ENCODE results near the gene ACER3.

Gene ACER3

GRCh38 chr11:76837696-76838677 is 22.7 kb upstream of the ACER3 start:
- Histone ChIP-seq H3K4me1 (ENCODE audit: insufficient read depth, low read length) (0 out of 2 replicates have a peak, but pooled peaks cover 2% of the 10 kb centered on the region), H3K27me3 (ENCODE audit: insufficient read depth, low read length) (no peaks in the 10 kb centered on the region), H3K27ac (ENCODE audit: low read length) (no peak overlapping the region)

GRCh38 chr11:76838678-76839068 is 22.0 kb upstream of the ACER3 start:
- no peak overlapping the region for H3K4me3 ChIP-seq (ENCODE audit: low read length)
- H3K9me3 ChIP-seq (ENCODE audit: insufficient read depth, low read depth, low read length) = no peaks in the 10 kb centered on the region
- no peak overlapping the region for H3K27ac ChIP-seq (ENCODE audit: low read length)
- no peaks in the 10 kb centered on the region for H3K36me3 ChIP-seq (ENCODE audit: insufficient read depth, low read depth, low read length)
- no peaks in the 10 kb centered on the region for H3K27me3 ChIP-seq (ENCODE audit: insufficient read depth, low read length)
- H3K9ac ChIP-seq (ENCODE audit: low read depth, low read length) = no peak overlapping the region
- 0 out of 2 replicates have a peak, but pooled peaks cover 2% of the 10 kb centered on the region for H3K4me1 ChIP-seq (ENCODE audit: insufficient read depth, low read length)

More at GRCh38 chr11:76837696-76838677, 22.7 kb upstream of the ACER3 start:
- Histone ChIP-seq H3K9ac (ENCODE audit: low read depth, low read length) (no peak overlapping the region), H3K36me3 (ENCODE audit: insufficient read depth, low read depth, low read length) (no peaks in the 10 kb centered on the region), H3K4me3 (ENCODE audit: low read length) (no peak overlapping the region), H3K9me3 (ENCODE audit: insufficient read depth, low read depth, low read length) (no peaks in the 10 kb centered on the region)

GRCh38 chr11:76839311-76839710 is 21.4 kb upstream of the ACER3 start:
- H3K27ac ChIP-seq (ENCODE audit: low read length) = no peak overlapping the region
- H3K36me3 ChIP-seq (ENCODE audit: insufficient read depth, low read depth, low read length) = no peaks in the 10 kb centered on the region
- H3K9me3 ChIP-seq (ENCODE audit: insufficient read depth, low read depth, low read length) = no peaks in the 10 kb centered on the region
- no peak overlapping the region for H3K4me3 ChIP-seq (ENCODE audit: low read length)
- 0 out of 2 replicates have a peak, but pooled peaks cover 2% of the 10 kb centered on the region for H3K4me1 ChIP-seq (ENCODE audit: insufficient read depth, low read length)
- no peaks in the 10 kb centered on the region for H3K27me3 ChIP-seq (ENCODE audit: insufficient read depth, low read length)
- no peak overlapping the region for H3K9ac ChIP-seq (ENCODE audit: low read depth, low read length)

- H3K27me3 ChIP-seq (ENCODE audit: insufficient read depth, low read length) = no peaks in the 10 kb centered on the region
- no peak overlapping the region for H3K27ac ChIP-seq (ENCODE audit: low read length)
- H3K4me1 ChIP-seq (ENCODE audit: insufficient read depth, low read length) = 0 out of 2 replicates have a peak, but pooled peaks cover 2% of the 10 kb centered on the region
- H3K36me3 ChIP-seq (ENCODE audit: insufficient read depth, low read depth, low read length) = no peaks in the 10 kb centered on the region
- no peak overlapping the region for H3K4me3 ChIP-seq (ENCODE audit: low read length)
- no peaks in the 10 kb centered on the region for H3K9me3 ChIP-seq (ENCODE audit: insufficient read depth, low read depth, low read length)
- H3K9ac ChIP-seq (ENCODE audit: low read depth, low read length) = no peak overlapping the region
Measured at GRCh38 chr11:76841923-76842452, 18.7 kb upstream of the ACER3 start.

GRCh38 chr11:76843907-76844306 is 16.8 kb upstream of the ACER3 start:
- Histone ChIP-seq H3K9ac (ENCODE audit: low read depth, low read length) (no peak overlapping the region), H3K27me3 (ENCODE audit: insufficient read depth, low read length) (no peaks in the 10 kb centered on the region), H3K9me3 (ENCODE audit: insufficient read depth, low read depth, low read length) (no peaks in the 10 kb centered on the region), H3K4me3 (ENCODE audit: low read length) (no peak overlapping the region), H3K27ac (ENCODE audit: low read length) (no peak overlapping the region), H3K4me1 (ENCODE audit: insufficient read depth, low read length) (0 out of 2 replicates have a peak, but pooled peaks cover 2% of the 10 kb centered on the region), H3K36me3 (ENCODE audit: insufficient read depth, low read depth, low read length) (no peaks in the 10 kb centered on the region)

GRCh38 chr11:76844511-76844910 is 16.2 kb upstream of the ACER3 start:
- Histone ChIP-seq H3K9ac (ENCODE audit: low read depth, low read length) (no peak overlapping the region), H3K4me1 (ENCODE audit: insufficient read depth, low read length) (0 out of 2 replicates have a peak, but pooled peaks cover 2% of the 10 kb centered on the region), H3K4me3 (ENCODE audit: low read length) (no peak overlapping the region), H3K27ac (ENCODE audit: low read length) (no peak overlapping the region), H3K36me3 (ENCODE audit: insufficient read depth, low read depth, low read length) (no peaks in the 10 kb centered on the region), H3K27me3 (ENCODE audit: insufficient read depth, low read length) (no peaks in the 10 kb centered on the region), H3K9me3 (ENCODE audit: insufficient read depth, low read depth, low read length) (no peaks in the 10 kb centered on the region)

- Histone ChIP-seq H3K27ac (ENCODE audit: low read length) (no peak overlapping the region), H3K9ac (ENCODE audit: low read depth, low read length) (no peak overlapping the region), H3K4me3 (ENCODE audit: low read length) (no peak overlapping the region), H3K36me3 (ENCODE audit: insufficient read depth, low read depth, low read length) (no peaks in the 10 kb centered on the region), H3K9me3 (ENCODE audit: insufficient read depth, low read depth, low read length) (no peaks in the 10 kb centered on the region), H3K27me3 (ENCODE audit: insufficient read depth, low read length) (no peaks in the 10 kb centered on the region), H3K4me1 (ENCODE audit: insufficient read depth, low read length) (0 out of 2 replicates have a peak, but pooled peaks cover 2% of the 10 kb centered on the region)
Measured at GRCh38 chr11:76845069-76845468, 15.6 kb upstream of the ACER3 start.

- H3K4me1 ChIP-seq (ENCODE audit: insufficient read depth, low read length) = 0 out of 2 replicates have a peak, but pooled peaks cover 2% of the 10 kb centered on the region
- H3K27me3 ChIP-seq (ENCODE audit: insufficient read depth, low read length) = no peaks in the 10 kb centered on the region
- no peaks in the 10 kb centered on the region for H3K9me3 ChIP-seq (ENCODE audit: insufficient read depth, low read depth, low read length)
- no peaks in the 10 kb centered on the region for H3K36me3 ChIP-seq (ENCODE audit: insufficient read depth, low read depth, low read length)
- H3K4me3 ChIP-seq (ENCODE audit: low read length) = no peak overlapping the region
- H3K27ac ChIP-seq (ENCODE audit: low read length) = no peak overlapping the region
- H3K9ac ChIP-seq (ENCODE audit: low read depth, low read length) = no peak overlapping the region
Measured at GRCh38 chr11:76846441-76846840, 14.3 kb upstream of the ACER3 start.

GRCh38 chr11:76849376-76849775 is 11.3 kb upstream of the ACER3 start:
- Histone ChIP-seq H3K27me3 (ENCODE audit: insufficient read depth, low read length) (no peaks in the 10 kb centered on the region), H3K36me3 (ENCODE audit: insufficient read depth, low read depth, low read length) (no peaks in the 10 kb centered on the region), H3K27ac (ENCODE audit: low read length) (no peak overlapping the region), H3K4me1 (ENCODE audit: insufficient read depth, low read length) (no peaks in the 10 kb centered on the region), H3K9me3 (ENCODE audit: insufficient read depth, low read depth, low read length) (no peaks in the 10 kb centered on the region), H3K9ac (ENCODE audit: low read depth, low read length) (no peak overlapping the region), H3K4me3 (ENCODE audit: low read length) (no peak overlapping the region)

- no peaks in the 10 kb centered on the region for H3K36me3 ChIP-seq (ENCODE audit: insufficient read depth, low read depth, low read length)
- H3K27me3 ChIP-seq (ENCODE audit: insufficient read depth, low read length) = no peaks in the 10 kb centered on the region
- H3K27ac ChIP-seq (ENCODE audit: low read length) = no peak overlapping the region
- H3K4me3 ChIP-seq (ENCODE audit: low read length) = no peak overlapping the region
- H3K4me1 ChIP-seq (ENCODE audit: insufficient read depth, low read length) = no peaks in the 10 kb centered on the region
- no peak overlapping the region for H3K9ac ChIP-seq (ENCODE audit: low read depth, low read length)
- no peaks in the 10 kb centered on the region for H3K9me3 ChIP-seq (ENCODE audit: insufficient read depth, low read depth, low read length)
Measured at GRCh38 chr11:76850130-76850529, 10.6 kb upstream of the ACER3 start.

GRCh38 chr11:76850815-76851214 is 9.9 kb upstream of the ACER3 start:
- H3K4me1 ChIP-seq (ENCODE audit: insufficient read depth, low read length) = no peaks in the 10 kb centered on the region
- no peaks in the 10 kb centered on the region for H3K9me3 ChIP-seq (ENCODE audit: insufficient read depth, low read depth, low read length)
- no peaks in the 10 kb centered on the region for H3K27me3 ChIP-seq (ENCODE audit: insufficient read depth, low read length)
- no peak overlapping the region for H3K9ac ChIP-seq (ENCODE audit: low read depth, low read length)
- H3K4me3 ChIP-seq (ENCODE audit: low read length) = no peak overlapping the region
- no peaks in the 10 kb centered on the region for H3K36me3 ChIP-seq (ENCODE audit: insufficient read depth, low read depth, low read length)
- no peak overlapping the region for H3K27ac ChIP-seq (ENCODE audit: low read length)

- H3K27ac ChIP-seq (ENCODE audit: low read length) = no peak overlapping the region
- H3K9me3 ChIP-seq (ENCODE audit: insufficient read depth, low read depth, low read length) = no peaks in the 10 kb centered on the region
- no peaks in the 10 kb centered on the region for H3K27me3 ChIP-seq (ENCODE audit: insufficient read depth, low read length)
- H3K4me1 ChIP-seq (ENCODE audit: insufficient read depth, low read length) = no peaks in the 10 kb centered on the region
- H3K4me3 ChIP-seq (ENCODE audit: low read length) = no peak overlapping the region
- H3K9ac ChIP-seq (ENCODE audit: low read depth, low read length) = no peak overlapping the region
- H3K36me3 ChIP-seq (ENCODE audit: insufficient read depth, low read depth, low read length) = no peaks in the 10 kb centered on the region
Measured at GRCh38 chr11:76854709-76855108, 6.0 kb upstream of the ACER3 start.
